Limb (tissue), 2 donors: Measurements from ENCODE around the gene DENND1B.

ENCODE experiments used
- DNase-seq, 2 donors: peaks; one replicate each; pipeline ENCODE4 v3.0.0-alpha.2; 2016; ENCODE audit errors: extremely low spot score in 2 of 2

The DENND1B gene

DNA sequence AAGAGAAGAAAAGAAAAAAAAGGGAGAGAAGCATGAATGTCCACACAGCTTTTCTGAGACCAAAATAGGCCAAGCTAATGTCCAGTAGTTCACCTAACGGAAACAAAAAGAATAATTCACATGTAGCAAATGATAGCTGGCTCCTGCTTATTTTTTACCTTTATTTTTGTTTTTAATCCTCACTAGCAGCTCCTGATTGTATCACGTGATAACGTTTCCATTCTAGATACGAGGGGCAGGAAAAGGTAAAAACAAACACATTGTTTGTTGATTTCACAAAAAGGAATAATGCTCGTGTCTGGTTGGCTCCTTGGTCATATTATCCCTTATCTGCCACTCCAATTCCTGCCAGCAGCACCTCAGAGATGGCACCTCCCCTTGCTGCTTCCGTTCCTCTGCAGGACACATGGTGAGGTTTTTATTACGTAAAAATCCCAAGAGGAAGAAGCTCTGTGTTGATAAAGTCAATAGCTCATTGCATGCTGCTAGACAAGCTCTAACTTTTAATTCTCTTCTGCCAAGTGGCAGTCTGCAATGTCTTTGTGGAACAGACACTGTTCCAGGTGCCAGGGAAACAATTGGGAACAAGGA, 305.6 kb downstream of the DENND1B start:
- no peak for DNase-seq

GRCh38 chr1:197468543-197469175, 306.6 kb downstream of the DENND1B start:
- DNase-seq, result no peak

GRCh38 chr1:197467881-197468280, 307.4 kb downstream of the DENND1B start:
- no peak for DNase-seq

GRCh38 chr1:197466813-197467212, 308.5 kb downstream of the DENND1B start:
- no peak for DNase-seq

DNA sequence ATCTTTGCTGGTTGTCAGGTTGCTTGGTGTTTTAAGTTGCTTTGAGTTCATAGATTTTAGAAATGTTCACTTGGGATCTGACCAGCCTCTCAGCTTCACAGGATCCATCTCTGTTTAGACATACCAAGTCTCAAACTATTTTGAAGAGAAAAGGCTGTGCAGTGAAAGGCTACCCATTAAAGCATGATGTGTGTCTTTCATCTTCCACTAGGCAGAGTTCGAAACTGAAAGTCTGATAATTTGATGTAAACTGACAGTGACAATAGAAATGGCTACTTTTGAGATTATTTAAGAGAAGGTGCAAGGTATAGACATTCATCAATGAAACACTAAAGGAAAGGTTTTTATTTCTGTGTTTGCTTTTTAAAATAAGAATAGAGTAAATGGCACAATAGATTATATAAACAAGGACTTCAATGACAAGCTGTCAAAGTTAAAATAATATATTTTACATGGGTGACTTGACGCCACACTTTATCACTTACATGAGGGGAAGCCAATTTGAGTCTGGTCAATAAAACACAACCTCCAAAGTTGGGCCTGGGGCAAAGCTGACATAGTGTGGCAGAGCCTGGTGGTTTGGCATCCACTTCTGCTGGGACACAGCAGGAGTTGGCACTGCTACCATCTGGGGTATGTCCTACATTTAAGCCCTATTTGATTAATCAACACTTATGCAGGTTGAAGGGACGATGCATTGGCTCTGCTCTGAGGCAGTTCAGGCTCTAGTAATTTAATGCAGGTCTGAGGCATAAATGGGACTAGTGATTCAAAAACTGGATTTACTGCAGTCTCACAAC, 309.6 kb downstream of the DENND1B start:
- no peak for DNase-seq

DNA sequence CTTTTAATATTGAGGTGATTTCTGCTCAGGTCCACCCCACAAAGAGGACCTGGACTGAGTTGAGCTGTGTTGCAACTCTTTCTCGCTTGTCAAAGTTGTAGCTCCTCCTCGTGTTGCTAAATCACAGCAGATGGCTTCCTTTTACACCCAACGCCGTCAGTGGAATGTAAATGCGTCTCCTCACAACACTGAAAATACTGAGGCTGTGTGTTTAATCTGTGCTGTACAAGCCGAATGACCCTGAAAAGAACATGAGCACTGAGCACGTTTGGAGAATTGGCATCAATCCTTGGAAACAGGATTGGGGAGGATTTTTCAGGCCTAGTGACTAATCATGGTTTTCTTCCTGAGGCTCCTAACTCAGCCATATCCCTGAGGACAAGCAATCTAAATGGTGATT, 311.2 kb downstream of the DENND1B start:
- DNase-seq, result peak; percentile 55 to 59

DNA sequence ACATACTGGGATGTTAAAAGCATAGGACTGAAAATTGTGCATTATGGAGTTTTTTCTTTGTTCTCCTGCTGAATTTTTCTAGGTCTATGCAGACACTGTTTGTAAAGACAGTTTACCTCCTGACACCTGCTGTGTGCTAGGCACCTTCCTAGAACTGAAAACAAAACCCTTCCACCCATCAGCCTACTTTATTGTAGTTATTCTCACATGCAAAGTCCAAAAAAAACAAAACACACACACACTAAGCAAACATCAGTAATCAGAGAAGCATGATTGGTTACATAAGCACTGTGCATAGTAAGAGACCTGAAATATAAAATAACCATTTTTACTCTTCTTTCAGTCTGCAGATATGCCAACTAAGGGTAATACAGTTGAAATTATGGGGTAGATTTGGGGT, 312.1 kb downstream of the DENND1B start:
- no peak for DNase-seq

DNA sequence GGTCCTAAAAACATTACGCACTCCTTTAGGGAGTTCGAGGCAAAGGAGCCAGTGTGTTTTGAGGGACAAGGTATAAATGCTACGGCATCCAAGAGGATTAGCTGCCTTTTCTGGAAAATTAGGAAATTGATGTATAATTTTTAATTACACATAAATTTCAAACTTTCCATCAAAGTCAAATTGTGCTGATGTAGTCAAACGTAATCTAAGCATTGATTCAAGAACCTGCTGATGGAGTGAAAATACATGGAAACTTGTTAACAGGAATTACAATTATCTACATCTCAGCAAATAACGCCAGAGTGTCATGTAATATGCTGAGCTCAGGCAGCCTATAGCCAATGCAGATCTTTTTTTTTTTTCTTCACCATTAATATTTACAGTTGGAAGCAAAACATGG, 312.7 kb downstream of the DENND1B start:
- DNase-seq, result no peak
